GM12865 (cell line): Measurements from ENCODE around the gene ELMO1.

Experiments used
- DNase-seq: peaks from one replicate; pipeline ENCODE4 v3.0.0; 2010; ENCODE audit warnings: low read depth
- H3K4me3 ChIP-seq: 2 replicates; pipeline ENCODE4 v1.5.1; 2011; ENCODE audit warnings: mild to moderate bottlenecking, low read depth, low read length, control low read depth
- CTCF ChIP-seq: IDR thresholded peaks from 2 replicates; pipeline ENCODE4 v1.5.1; 2011; ENCODE audit warnings: low read length, control low read depth, low read depth, inconsistent platforms; ENCODE audit not compliant: insufficient read depth; ENCODE audit errors: missing control alignments

ELMO1 gene

GRCh38 chr7:37061849-37062559, 386.7 kb downstream of the ELMO1 start:
- no peak for DNase-seq
- H3K4me3 ChIP-seq = no peak overlapping the region
- TF ChIP-seq CTCF = no peak

GRCh38 chr7:37056234-37056912, 392.3 kb downstream of the ELMO1 start:
- no peak for TF ChIP-seq CTCF
- DNase-seq = no peak
- H3K4me3 ChIP-seq = no peak overlapping the region

GRCh38 chr7:37054624-37055241, 393.9 kb downstream of the ELMO1 start:
- no peak for DNase-seq
- no peak overlapping the region for H3K4me3 ChIP-seq
- no peak for TF ChIP-seq CTCF

- peak; percentile 13 for DNase-seq
- H3K4me3 ChIP-seq = no peak overlapping the region
- TF ChIP-seq CTCF = no peak
Observed at GRCh38 chr7:37052705-37053104, 396.0 kb downstream of the ELMO1 start.

- DNase-seq = no peak
- no peak for TF ChIP-seq CTCF
Observed at GRCh38 chr7:37050801-37051200, 397.9 kb downstream of the ELMO1 start.

GRCh38 chr7:37048674-37049073, 400.0 kb downstream of the ELMO1 start:
- H3K4me3 ChIP-seq = no peak overlapping the region
- TF ChIP-seq CTCF = no peak
- DNase-seq = no peak

More at GRCh38 chr7:37050801-37051200, 397.9 kb downstream of the ELMO1 start:
- H3K4me3 ChIP-seq = no peak overlapping the region
